ENCODE measurements around the gene FRZB. TPM values are rescaled to one million over a fixed set of nuclear protein-coding genes. Genes with fewer than 3 reads are reported as not detected.

Gene FRZB
- total RNA-seq (2021; fragmentation: NEBNext Ultra II Directional; extraction: Animal tissue kit (Norgen Biotek cat#: 25700)): under 1 TPM in 3 of 6 experiments, not detected in 3; 0.06 to 0.17 (median 0.09) TPM
- long read RNA-seq: 0 reads

GRCh38 chr2:182866461-182867406, at the start of gene FRZB:
TSS of gene FRZB (minus strand) at chr2:182866637. CDS start at chr2:182866552, 85 bp downstream.
- Mint-ChIP-seq H3K4me3 (peak within 1 kb of the TSS; percentile 92), H3K27me3 (ENCODE audit: insufficient read depth) (peaks cover 11% of the 10 kb centered on the region; the same call in 1 of the 2 replicates)

GRCh38 chr2:182915369-182916326, 49.2 kb upstream of the FRZB start:
- peaks cover 53% of the 10 kb centered on the region for H3K4me1 Mint-ChIP-seq (ENCODE audit: low read depth)
- peak overlapping the region; percentile 76 for H3K27ac Mint-ChIP-seq
- H3K27me3 Mint-ChIP-seq (ENCODE audit: insufficient read depth): 0 out of 2 replicates have a peak, but pooled peaks cover 1% of the 10 kb centered on the region
- peaks cover 35% of the 10 kb centered on the region for H3K36me3 Mint-ChIP-seq (ENCODE audit: low read depth)
- TF ChIP-seq CTCF (IDR thresholded peaks at IDR 0.05): no peak
- no peaks in the 10 kb centered on the region for H3K9me3 Mint-ChIP-seq
- H3K4me3 Mint-ChIP-seq: peak overlapping the region; percentile 45
- DNase-seq: peak; percentile 86

More at GRCh38 chr2:182866461-182867406, at the start of gene FRZB:
- no peak for TF ChIP-seq CTCF (IDR thresholded peaks at IDR 0.05)
- Mint-ChIP-seq H3K4me1 (ENCODE audit: low read depth) (peaks cover 16% of the 10 kb centered on the region), H3K9me3 (no peaks in the 10 kb centered on the region), H3K27ac (no peak within 1 kb of the TSS), H3K36me3 (ENCODE audit: low read depth) (no peaks in the 10 kb centered on the region)
- DNase-seq: peak; percentile 10

GRCh38 chr2:182914852-182915251, 48.4 kb upstream of the FRZB start:
- peaks cover 38% of the 10 kb centered on the region for H3K36me3 Mint-ChIP-seq (ENCODE audit: low read depth)
- TF ChIP-seq CTCF (IDR thresholded peaks at IDR 0.05): no peak
- DNase-seq: no peak
- H3K27ac Mint-ChIP-seq: peak overlapping the region; percentile 76
- peaks cover 50% of the 10 kb centered on the region for H3K4me1 Mint-ChIP-seq (ENCODE audit: low read depth)
- 0 out of 2 replicates have a peak, but pooled peaks cover 1% of the 10 kb centered on the region for H3K27me3 Mint-ChIP-seq (ENCODE audit: insufficient read depth)
- H3K4me3 Mint-ChIP-seq: no peak overlapping the region
- no peaks in the 10 kb centered on the region for H3K9me3 Mint-ChIP-seq

- H3K27ac Mint-ChIP-seq: no peak overlapping the region
Observed at GRCh38 chr2:182913064-182913463, 46.6 kb upstream of the FRZB start.

More at GRCh38 chr2:182913064-182913463, 46.6 kb upstream of the FRZB start:
- no peak for TF ChIP-seq CTCF (IDR thresholded peaks at IDR 0.05)
- no peak for DNase-seq
- H3K27me3 Mint-ChIP-seq (ENCODE audit: insufficient read depth): 0 out of 2 replicates have a peak, but pooled peaks cover 1% of the 10 kb centered on the region
- peaks cover 37% of the 10 kb centered on the region for H3K4me1 Mint-ChIP-seq (ENCODE audit: low read depth)
- H3K36me3 Mint-ChIP-seq (ENCODE audit: low read depth): peaks cover 48% of the 10 kb centered on the region
- H3K9me3 Mint-ChIP-seq: no peaks in the 10 kb centered on the region
- no peak overlapping the region for H3K4me3 Mint-ChIP-seq
